GM18858 (cell line): Measurements from ENCODE around the gene LMTK2.
"Not testable (repeated sequence)": the region's sequence is repeated elsewhere in the genome, so short reads cannot be mapped to it uniquely, and the experiment has no call there.

Source experiments
- ATAC-seq: cut with Tn5 transposase; IDR thresholded peaks from one replicate; pipeline ENCODE4 v1.9.1; 2021; ENCODE audit not compliant: unreplicated experiment

LMTK2 gene

GRCh38 chr7:98216941-98217622, 110.4 kb downstream of the LMTK2 start:
- no peak for ATAC-seq

DNA sequence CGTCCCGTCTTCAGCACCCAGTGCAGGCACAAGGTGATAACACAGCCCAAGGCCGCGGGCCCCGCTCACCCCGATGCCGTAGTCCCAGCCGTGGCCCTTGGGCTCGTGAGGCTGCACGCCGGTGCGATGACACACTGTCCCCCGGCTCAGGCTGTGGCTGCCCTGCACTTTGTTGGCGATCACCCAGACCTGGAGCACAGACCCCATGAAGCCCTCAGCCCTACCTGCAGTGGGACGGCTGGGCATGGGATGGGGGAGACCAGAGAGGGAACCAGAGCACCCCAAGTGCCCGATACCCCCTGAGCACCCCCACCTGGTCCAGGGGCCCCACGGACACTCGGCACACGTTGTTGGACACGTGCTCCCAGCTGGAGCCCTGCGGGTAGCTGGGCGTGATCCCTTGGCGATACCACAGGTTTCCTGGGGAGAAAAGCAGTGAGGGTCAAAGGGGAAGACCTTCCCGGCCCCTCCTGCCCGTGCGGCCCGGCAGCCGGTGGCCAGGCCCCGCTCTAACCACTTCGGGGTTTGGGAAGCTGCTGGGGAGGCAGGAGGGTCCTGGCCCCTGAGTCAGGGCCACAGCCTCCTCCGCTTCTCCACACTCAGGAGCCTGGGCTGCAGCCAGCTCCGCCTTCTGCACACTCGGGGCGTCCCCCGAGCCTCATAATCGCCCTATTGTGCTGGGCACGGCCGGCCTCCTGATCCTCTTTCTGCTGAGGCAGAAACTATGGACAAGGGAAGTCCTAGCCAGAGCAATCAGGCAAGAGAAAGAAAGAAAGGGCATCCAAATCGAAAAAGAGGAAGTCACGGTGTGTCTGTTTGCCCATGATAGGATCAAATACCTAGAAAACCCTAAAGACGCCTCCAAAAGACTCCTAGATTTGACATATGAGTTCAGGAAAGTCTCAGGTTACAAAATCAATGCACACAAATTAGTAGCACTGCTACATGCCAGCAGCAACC, 111.2 kb downstream of the LMTK2 start:
- no peak for ATAC-seq

- ATAC-seq = not testable (repeated sequence)
Observed at GRCh38 chr7:98219382-98219781, 112.7 kb downstream of the LMTK2 start.

GRCh38 chr7:98221611-98222532, 115.2 kb downstream of the LMTK2 start:
- ATAC-seq = no peak

GRCh38 chr7:98222533-98223195, 116.0 kb downstream of the LMTK2 start:
- ATAC-seq = no peak

DNA sequence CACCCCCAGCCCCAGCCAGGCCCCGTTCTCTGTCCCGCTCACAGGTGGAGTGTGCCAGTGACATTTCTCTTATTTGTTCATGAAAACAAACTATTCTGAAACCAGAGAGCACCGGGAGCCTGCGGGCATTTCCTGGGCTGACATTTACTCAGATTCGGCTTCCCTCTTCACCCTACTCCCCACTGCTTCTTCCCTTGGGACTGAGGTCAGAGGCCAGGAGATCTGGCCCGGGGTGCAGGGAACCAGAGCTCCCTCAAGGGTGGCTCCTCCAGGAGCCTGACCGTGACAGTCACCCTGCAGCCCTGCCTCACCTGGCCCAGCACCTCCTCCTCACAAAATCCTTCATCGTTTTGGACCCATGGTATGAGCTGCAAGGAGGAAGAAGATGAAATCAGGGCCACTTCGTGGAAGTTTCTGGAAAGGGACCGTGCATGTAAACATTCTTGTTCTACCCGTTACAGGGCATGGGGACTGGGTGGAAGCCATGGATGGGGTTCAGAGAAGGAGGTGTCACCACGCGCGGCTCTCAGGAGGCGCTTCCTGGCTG, 116.8 kb downstream of the LMTK2 start:
- no peak for ATAC-seq

- no peak for ATAC-seq
Observed at GRCh38 chr7:98223898-98224700, 117.4 kb downstream of the LMTK2 start.

GRCh38 chr7:98224701-98225181, 118.1 kb downstream of the LMTK2 start:
- ATAC-seq = no peak

- ATAC-seq = no peak
Observed at GRCh38 chr7:98225913-98226614, 119.4 kb downstream of the LMTK2 start.

- no peak for ATAC-seq
Observed at GRCh38 chr7:98227939-98228338, 121.3 kb downstream of the LMTK2 start.

- no peak for ATAC-seq
Observed at GRCh38 chr7:98228801-98229200, 122.1 kb downstream of the LMTK2 start.

DNA sequence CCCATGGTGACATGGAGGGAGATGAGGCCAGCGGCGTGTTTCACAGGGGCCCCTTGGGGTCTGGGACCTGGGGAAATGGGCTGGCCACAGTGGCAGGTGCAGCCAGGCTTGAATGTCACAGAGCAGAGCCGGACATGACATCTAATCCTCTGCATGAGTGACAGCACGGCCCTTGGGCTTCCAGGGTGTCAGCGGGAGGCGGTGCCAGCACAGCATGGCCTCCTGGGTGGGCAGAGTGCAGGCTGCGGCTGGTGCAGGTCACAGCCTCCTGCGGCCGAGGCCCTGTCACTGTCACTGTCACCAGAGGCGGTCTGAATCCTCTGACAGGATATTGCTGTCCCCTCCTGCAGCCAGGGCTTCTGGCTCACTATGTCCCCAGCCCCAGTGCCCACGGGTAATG, 122.8 kb downstream of the LMTK2 start:
- ATAC-seq = no peak

DNA sequence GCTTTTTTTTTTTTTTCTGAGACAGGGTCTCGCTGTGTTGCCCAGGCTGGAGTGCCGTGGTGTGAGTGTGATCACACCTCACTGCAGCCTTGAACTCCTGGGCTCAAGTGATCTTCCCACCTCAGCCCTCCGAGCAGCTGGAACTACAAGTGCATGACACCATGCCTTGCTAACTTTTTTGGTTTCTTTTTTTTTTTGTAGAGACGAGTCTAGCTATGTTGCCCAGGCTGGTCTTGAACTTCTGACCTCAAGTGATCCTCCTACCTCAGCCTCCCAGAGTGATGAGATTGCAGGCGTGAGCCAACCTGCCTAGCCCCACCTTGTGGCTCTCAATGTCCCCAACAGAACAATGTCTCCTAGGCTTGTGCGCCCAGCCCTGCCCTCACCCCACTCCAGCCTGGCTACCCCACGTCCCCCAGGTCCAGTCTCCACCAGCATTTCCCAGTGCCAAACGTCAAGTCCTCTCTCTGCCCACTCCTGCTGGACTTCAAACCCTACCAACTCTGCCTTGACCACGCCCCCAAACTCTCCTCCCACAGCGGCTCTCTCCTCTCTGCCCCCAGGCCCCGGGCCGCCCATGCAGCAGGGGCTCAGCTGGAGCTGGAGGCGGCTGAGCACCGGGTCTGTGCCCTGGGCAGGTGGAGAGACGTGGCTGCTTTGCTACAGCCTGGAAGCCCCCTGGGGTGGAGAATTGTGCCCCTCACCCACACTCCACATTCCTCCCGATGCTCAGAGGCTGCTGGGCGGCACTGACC, 123.5 kb downstream of the LMTK2 start:
- no peak for ATAC-seq

DNA sequence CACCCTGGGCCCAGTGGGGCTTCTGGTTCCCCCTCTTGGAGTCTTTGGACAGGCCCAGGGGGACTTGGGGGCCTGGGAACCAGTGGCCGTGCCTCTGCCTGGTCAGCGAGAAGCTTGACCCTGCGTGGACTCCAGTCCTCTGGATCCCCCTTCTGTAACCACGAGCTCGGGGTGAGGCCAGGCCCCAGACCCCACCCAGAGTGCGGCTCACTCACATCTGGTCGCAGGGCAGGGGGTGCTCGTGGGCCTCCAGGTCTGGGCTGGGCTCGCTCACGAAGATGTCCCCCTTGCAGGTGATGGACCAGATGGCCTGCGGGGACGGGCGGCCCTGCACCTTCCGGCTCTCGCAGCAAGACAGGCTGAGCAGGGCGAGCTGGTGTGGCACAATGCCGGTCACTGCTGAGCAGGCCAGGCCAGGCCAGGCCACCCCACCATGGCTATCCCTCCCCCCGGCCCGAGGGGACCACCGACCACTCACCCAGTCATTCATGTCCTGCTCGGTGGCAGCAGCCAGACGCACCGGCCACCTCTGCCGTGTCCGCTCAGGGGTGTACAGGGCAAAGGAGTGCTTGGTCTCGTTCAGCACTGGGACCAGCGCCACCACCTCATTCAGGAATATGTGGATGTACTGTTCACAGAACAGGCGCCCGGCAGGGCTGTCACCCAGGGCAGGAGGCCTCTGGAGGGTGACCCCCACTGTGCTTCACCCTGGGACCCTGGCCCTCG, 124.2 kb downstream of the LMTK2 start:
- ATAC-seq = no peak

DNA sequence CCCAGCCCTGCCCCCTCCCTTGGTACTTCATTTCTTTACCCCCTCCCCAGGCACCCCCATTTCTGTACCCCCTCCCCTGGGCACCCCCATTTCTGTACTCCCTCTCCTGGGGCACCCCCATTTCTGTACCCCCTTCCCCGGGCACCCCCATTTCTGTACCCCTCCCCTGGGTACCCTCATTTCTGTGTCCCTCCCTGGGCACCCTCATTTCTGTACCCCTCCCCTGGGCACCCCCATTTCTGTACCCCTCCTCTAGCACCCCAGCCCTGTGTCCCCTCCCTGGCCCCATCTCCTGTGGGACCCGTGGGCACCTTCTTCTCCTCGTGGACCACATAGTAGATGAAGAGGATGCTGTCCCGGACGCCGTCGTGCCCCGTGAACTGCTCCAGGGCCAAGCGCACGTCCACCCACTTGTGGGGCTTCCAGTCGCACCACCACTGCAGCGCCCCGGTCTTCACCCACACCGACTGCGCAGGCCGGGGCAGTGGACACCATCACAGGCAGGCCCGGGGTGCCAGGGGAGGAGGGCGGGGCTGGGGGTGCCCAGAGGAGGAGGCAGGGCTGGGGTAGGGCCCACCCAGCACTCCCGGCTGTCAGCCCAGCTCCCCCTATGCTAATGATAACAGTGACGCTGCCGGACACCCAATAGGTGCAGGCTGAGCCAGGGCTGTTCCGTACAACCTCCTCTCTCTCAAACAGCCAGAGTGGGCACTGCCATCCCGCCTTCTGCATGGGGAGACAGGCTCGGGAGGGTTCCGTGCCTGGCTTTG, 125.0 kb downstream of the LMTK2 start:
- ATAC-seq = no peak

GRCh38 chr7:98232263-98232585, 125.6 kb downstream of the LMTK2 start:
- no peak for ATAC-seq

- no peak for ATAC-seq
Observed at GRCh38 chr7:98232799-98233198, 126.1 kb downstream of the LMTK2 start.
